AG10803 (cell line): ENCODE measurements around the gene ZDHHC11B.
"Not testable (repeated sequence)": the region's sequence is repeated elsewhere in the genome, so short reads cannot be mapped to it uniquely, and the experiment has no call there.

ENCODE experiments used
- DNase-seq: peaks from one replicate; pipeline ENCODE4 v3.0.0; 2010; ENCODE audit warnings: low read depth
- H3K4me3 ChIP-seq: 2 replicates; pipeline ENCODE4 v1.5.1; 2011; ENCODE audit warnings: mild to moderate bottlenecking, low read length, control low read depth
- CTCF ChIP-seq: conservative IDR thresholded peaks from 2 replicates; pipeline ENCODE4 v1.5.1; 2011; ENCODE audit warnings: mild to moderate bottlenecking, low read length, control low read depth, inconsistent platforms

The ZDHHC11B gene

GRCh38 chr5:784428-785177, at the start of gene ZDHHC11B:
Gene ZDHHC11B (minus strand): TSS chr5:784729. CDS start chr5:766919, 17,810 bp downstream.
- DNase-seq, result peak; percentile 46
- H3K4me3 ChIP-seq, result peak within 1 kb of the TSS; percentile 24; the same call in 1 of the 2 replicates

GRCh38 chr5:834013-834412, 49.5 kb upstream of the ZDHHC11B start:
- DNase-seq, H3K4me3 ChIP-seq: not testable (repeated sequence)

- DNase-seq, H3K4me3 ChIP-seq: not testable (repeated sequence)
These were observed 43.7 kb upstream of the ZDHHC11B start for GRCh38 chr5:828194-828593.

- H3K4me3 ChIP-seq, result not testable (repeated sequence)
These were observed 41.0 kb upstream of the ZDHHC11B start for GRCh38 chr5:825544-825943.

GRCh38 chr5:821504-821903, 37.0 kb upstream of the ZDHHC11B start:
- DNase-seq, result no peak
- H3K4me3 ChIP-seq, result no peak overlapping the region
- TF ChIP-seq CTCF, result no peak

More at GRCh38 chr5:825544-825943, 41.0 kb upstream of the ZDHHC11B start:
- not testable (repeated sequence) for DNase-seq

GRCh38 chr5:820245-820644, 35.7 kb upstream of the ZDHHC11B start:
- H3K4me3 ChIP-seq, result no peak overlapping the region
- TF ChIP-seq CTCF, result no peak
- no peak for DNase-seq

GRCh38 chr5:819078-819477, 34.5 kb upstream of the ZDHHC11B start:
- no peak for DNase-seq
- H3K4me3 ChIP-seq, result no peak overlapping the region
- no peak for TF ChIP-seq CTCF

- no peak for TF ChIP-seq CTCF
- no peak overlapping the region for H3K4me3 ChIP-seq
- no peak for DNase-seq
These were observed 31.6 kb upstream of the ZDHHC11B start for GRCh38 chr5:816176-816575.

- TF ChIP-seq CTCF, result no peak
- no peak overlapping the region for H3K4me3 ChIP-seq
- no peak for DNase-seq
These were observed 30.9 kb upstream of the ZDHHC11B start for GRCh38 chr5:815449-815848.

- not testable (repeated sequence) for DNase-seq, H3K4me3 ChIP-seq
These were observed 29.0 kb upstream of the ZDHHC11B start for GRCh38 chr5:813575-813974.

GRCh38 chr5:811384-811783, 26.9 kb upstream of the ZDHHC11B start:
- H3K4me3 ChIP-seq, DNase-seq: not testable (repeated sequence)

GRCh38 chr5:807719-808514, 23.4 kb upstream of the ZDHHC11B start:
- not testable (repeated sequence) for DNase-seq, H3K4me3 ChIP-seq
